Inflammatory macrophage (primary cell): ENCODE data around the gene NCKAP5L.
"Not testable (repeated sequence)": the region's sequence is repeated elsewhere in the genome, so short reads cannot be mapped to it uniquely, and the experiment has no call there.

Experiments
- DNase-seq, 2 donors: peaks; one replicate each; pipeline ENCODE4 v3.0.0-alpha.2; 2020 to 2022
- total RNA-seq, 18 experiments: gene quantifications; one replicate each; lab custom pipeline; 2026; ENCODE audit warnings: mixed read lengths in 6 of 18, inconsistent platforms in 2 of 18; lab: John Stamatoyannopoulos, UW

Gene NCKAP5L, protein sequence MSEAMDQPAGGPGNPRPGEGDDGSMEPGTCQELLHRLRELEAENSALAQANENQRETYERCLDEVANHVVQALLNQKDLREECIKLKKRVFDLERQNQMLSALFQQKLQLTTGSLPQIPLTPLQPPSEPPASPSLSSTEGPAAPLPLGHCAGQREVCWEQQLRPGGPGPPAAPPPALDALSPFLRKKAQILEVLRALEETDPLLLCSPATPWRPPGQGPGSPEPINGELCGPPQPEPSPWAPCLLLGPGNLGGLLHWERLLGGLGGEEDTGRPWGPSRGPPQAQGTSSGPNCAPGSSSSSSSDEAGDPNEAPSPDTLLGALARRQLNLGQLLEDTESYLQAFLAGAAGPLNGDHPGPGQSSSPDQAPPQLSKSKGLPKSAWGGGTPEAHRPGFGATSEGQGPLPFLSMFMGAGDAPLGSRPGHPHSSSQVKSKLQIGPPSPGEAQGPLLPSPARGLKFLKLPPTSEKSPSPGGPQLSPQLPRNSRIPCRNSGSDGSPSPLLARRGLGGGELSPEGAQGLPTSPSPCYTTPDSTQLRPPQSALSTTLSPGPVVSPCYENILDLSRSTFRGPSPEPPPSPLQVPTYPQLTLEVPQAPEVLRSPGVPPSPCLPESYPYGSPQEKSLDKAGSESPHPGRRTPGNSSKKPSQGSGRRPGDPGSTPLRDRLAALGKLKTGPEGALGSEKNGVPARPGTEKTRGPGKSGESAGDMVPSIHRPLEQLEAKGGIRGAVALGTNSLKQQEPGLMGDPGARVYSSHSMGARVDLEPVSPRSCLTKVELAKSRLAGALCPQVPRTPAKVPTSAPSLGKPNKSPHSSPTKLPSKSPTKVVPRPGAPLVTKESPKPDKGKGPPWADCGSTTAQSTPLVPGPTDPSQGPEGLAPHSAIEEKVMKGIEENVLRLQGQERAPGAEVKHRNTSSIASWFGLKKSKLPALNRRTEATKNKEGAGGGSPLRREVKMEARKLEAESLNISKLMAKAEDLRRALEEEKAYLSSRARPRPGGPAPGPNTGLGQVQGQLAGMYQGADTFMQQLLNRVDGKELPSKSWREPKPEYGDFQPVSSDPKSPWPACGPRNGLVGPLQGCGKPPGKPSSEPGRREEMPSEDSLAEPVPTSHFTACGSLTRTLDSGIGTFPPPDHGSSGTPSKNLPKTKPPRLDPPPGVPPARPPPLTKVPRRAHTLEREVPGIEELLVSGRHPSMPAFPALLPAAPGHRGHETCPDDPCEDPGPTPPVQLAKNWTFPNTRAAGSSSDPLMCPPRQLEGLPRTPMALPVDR (N-terminal part only)
- 11.8 to 70.2 (median 39.7) reads per million in 18 experiments for total RNA-seq

GRCh38 chr12:49828133-49829091, at the start of gene NCKAP5L:
Gene NCKAP5L (minus strand): TSS chr12:49828413. CDS start chr12:49804044, 24,369 bp downstream.
- DNase-seq, result peak; percentile 97 to 98

DNA sequence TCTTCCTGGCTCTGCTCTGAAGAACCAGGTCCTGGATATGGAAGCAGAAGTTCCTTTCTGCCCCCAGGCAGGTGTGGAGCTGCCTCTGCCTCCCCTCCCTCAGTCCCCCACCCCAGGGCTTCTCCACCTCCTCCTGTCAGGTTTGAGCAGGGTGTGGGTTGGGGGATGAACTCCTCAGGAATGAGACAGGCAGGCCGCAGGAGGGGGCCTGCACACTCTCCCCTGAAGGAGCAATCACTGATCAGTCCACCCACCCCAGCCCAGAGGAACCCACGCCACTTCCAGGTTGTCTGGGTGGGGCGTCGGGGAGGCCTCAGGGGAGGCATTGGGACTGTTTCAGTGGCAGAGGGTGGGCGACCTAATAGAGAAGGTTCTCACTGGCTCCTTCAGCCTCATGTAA, 48.9 kb upstream of the NCKAP5L start:
- no peak for DNase-seq

- no peak for DNase-seq
Measured at GRCh38 chr12:49876070-49876469, 47.9 kb upstream of the NCKAP5L start.

DNA sequence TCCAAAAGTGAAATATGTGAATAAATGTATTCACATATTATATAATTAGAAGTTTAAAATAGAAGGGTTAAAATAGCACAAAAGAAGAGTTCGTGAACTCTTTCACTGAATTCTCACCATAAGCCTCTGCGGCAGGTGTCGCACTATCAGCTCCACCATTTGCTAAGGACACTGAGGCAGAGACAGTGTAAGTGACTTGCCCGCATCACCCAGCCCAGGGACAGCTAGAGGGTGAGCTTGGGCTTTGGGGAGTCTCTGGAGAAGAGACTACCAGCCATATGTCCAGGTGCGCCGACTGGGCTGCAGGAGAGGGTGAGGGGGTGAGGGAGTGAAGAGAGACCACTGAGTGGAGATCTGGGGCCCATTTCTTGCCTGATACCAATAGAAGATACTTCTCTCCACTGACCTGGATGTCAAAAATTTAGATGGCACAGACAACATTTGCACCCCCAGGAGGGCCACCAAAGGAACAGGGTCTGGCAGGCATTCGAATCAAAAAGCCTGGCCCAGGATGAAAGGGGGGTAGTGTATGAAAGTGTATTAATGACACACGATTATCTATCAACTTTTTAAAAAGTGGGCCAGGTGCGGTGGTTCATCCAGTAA, 47.0 kb upstream of the NCKAP5L start:
- no peak for DNase-seq

- no peak for DNase-seq
Measured at GRCh38 chr12:49874142-49874897, 46.1 kb upstream of the NCKAP5L start.

DNA sequence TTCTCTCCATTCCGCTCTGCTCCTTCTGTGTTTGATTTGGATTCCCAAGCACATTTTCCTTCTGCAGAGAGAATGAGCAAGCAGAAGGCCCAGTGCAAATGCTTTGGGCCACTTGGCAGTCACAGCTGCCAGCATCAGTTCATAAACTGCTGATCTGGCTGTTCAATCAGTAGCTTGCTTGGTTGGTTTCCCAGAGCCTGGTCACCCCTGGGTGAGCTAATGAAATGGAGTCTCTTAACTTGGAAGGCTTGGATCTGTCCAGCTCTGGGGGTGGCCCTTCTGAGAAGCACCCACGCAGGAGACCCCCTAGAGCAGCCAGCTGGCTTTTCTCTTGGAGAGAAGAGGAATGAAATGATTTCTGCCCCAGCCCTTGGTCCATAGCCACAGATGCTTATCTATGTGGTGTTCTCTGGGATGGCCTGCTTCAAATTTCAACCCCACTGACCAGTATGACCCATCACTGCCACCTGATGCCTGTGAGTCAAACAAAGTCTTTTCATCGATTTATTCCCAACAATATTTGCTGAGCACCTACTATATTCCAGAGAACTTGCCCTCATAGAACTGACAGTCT, 45.2 kb upstream of the NCKAP5L start:
- DNase-seq, result no peak

GRCh38 chr12:49872781-49873181, 44.6 kb upstream of the NCKAP5L start:
- DNase-seq, result no peak

GRCh38 chr12:49872381-49872780, 44.2 kb upstream of the NCKAP5L start:
- DNase-seq, result no peak

DNA sequence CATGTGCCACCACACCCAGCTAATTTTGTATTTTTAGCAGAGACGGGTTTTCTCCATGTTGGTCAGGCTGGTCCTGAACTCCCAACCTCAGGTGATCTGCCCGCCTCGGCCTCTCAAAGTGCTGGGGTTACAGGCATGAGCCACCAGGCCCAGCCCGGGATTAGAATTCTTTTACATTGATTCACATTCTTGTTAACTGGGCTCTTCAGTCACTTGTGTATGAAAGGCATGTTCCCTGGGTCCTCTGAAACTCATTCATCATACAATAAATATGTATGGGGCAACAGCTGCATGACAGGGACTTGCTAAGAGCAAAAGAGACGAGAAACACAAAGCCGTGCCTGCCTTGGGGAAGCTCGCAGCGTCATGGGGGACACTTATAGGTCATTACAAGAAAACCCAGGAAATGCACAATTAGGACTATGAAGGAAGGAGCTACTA, 43.6 kb upstream of the NCKAP5L start:
- not testable (repeated sequence) for DNase-seq

DNA sequence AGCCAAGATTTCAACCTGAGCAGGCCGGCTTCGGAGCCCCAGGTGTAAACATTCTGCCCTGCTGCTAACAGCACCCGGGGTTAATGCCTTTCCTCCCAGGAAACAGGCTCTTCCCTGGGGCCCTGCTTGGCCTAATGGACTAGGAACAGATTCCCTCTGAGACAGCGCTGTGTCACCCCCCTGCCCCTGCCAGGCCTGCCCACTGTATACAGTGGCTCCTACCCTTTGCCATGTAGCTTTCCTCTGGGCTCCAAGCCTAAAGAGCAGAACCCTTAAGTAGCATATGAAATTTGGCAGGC, 43.0 kb upstream of the NCKAP5L start:
- DNase-seq, result no peak

- no peak for DNase-seq
Measured at GRCh38 chr12:49870501-49871262, 42.5 kb upstream of the NCKAP5L start.

- no peak for DNase-seq
Measured at GRCh38 chr12:49869816-49870500, 41.7 kb upstream of the NCKAP5L start.

DNA sequence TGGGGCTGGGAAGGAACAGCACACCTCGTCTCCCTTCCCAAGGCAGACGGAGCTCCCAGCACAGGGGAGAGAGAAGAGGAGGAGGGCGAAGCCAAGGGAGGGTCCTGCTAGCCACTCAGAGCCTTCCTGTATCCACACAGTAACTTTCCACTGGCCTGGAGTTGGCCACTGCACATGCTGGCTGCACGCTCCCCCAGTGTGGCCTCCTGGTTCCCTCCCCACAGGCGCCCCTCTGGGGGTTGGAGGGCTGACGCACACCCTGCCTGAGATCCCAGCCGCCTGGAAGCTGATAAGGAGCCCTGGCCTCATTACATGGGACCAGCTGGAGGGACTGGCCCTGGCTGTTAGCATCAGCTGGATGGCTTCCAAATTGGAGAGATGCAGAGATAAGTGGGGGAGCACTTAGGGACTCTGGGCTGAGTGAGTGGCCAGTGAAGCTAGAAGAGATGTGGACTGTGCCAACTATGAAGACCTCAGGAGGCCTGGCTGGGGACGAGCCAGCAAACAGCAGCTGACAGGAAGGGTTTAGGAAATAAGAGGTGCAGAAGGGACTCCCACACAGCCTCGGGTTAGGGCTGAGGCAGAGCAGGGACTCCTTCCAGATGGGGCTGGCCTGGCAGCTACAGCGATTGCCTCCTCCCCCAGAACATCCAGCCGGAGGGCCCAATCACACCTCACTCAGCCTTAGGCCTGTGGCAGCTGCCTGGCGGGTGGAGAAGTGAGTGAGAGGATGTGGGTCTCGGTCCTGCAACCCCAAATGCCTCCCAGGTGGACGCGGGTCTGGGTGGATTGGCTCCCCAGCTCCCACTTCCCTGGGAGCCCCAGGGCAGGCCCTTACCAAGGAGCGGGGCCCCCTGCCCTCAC, 41.0 kb upstream of the NCKAP5L start:
- peak; percentile 64 to 88 for DNase-seq

- DNase-seq, result no peak
Measured at GRCh38 chr12:49868449-49868848, 40.2 kb upstream of the NCKAP5L start.

- no peak for DNase-seq
Measured at GRCh38 chr12:49867570-49868341, 39.5 kb upstream of the NCKAP5L start.

GRCh38 chr12:49866859-49867569, 38.8 kb upstream of the NCKAP5L start:
- peak; percentile 62 to 71 for DNase-seq
